ENCODE data around the gene RBM45. TPM values are rescaled to one million over a fixed set of nuclear protein-coding genes. Genes with fewer than 3 reads are reported as not detected.
"Not testable (repeated sequence)": the region's sequence is repeated elsewhere in the genome, so short reads cannot be mapped to it uniquely, and the experiment has no call there.

The RBM45 gene
- polyA plus RNA-seq, 1 donor (not counting 4 experiments of a cell fraction or from before 2014, with no cell fraction given), result 19.1 TPM

DNA sequence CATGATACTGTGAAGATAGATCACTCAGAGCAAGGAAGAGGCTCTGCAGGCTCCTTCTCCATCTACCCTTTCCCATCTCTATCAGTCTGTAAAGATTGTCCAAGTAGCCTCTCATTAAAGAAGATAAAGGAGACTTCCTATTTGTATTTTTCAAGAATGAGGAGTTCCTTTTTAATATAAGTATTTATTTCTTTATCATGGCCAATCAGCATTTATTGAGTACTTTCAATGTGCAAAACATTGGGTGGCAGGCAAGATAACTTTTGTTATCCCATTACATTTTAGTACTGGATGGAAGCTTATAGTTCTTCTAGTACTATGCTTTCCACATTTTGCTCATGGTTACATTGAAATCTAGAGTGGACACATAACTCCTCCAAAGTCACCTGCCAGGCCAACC is 36.1 kb upstream of the RBM45 start:
- dilution Hi-C loops (cut with MboI; ENCODE audit: extremely low pct_ligation_motif_present, low sequenced_read_pairs), result no loop called here
- Histone ChIP-seq H3K79me2 (ENCODE audit: control insufficient read depth, insufficient read depth, low read length) (no peaks in the 10 kb centered on the region), H3K9me3 (ENCODE audit: control insufficient read depth, low read depth, low read length) (no peaks in the 10 kb centered on the region), H3K27ac (ENCODE audit: control insufficient read depth, insufficient read depth, low read length) (no peak overlapping the region), H3K4me1 (ENCODE audit: control insufficient read depth, extremely low read depth, insufficient read depth, low read length) (peaks cover 22% of the 10 kb centered on the region), H3K4me2 (ENCODE audit: control insufficient read depth, extremely low read depth, insufficient read depth, low read depth, low read length) (no peak overlapping the region), H3K9me1 (ENCODE audit: control insufficient read depth, extremely low read depth, insufficient read depth, low read length) (no peaks in the 10 kb centered on the region), H3K9ac (ENCODE audit: control insufficient read depth, extremely low read depth, insufficient read depth, low read length) (no peak overlapping the region), H4K20me1 (ENCODE audit: control insufficient read depth, extremely low read depth, insufficient read depth, low read length) (no peaks in the 10 kb centered on the region), H2AFZ (ENCODE audit: control insufficient read depth, low read length) (no peak overlapping the region), H3K36me3 (ENCODE audit: control insufficient read depth in 2 of 2, extremely low read depth in 1 of 2, insufficient read depth in 2 of 2, low read length in 2 of 2) (no peaks in the 10 kb centered on the region), H3K4me3 (ENCODE audit: control insufficient read depth in 2 of 3, extremely low read depth in 1 of 3, insufficient read depth in 2 of 3, low read depth in 1 of 3, low read length in 3 of 3) (no peak overlapping the region), H3K27me3 (ENCODE audit: control insufficient read depth, extremely low read depth, insufficient read depth, low read length) (no peaks in the 10 kb centered on the region)
- FAIRE-seq (no peak), DNase-seq (ENCODE audit: low read depth, low spot score) (no peak)
- TF ChIP-seq EZH2 (IDR thresholded peaks at IDR 0.05; ENCODE audit: low read length), result no peak
- TF ChIP-seq, protein P1, sequence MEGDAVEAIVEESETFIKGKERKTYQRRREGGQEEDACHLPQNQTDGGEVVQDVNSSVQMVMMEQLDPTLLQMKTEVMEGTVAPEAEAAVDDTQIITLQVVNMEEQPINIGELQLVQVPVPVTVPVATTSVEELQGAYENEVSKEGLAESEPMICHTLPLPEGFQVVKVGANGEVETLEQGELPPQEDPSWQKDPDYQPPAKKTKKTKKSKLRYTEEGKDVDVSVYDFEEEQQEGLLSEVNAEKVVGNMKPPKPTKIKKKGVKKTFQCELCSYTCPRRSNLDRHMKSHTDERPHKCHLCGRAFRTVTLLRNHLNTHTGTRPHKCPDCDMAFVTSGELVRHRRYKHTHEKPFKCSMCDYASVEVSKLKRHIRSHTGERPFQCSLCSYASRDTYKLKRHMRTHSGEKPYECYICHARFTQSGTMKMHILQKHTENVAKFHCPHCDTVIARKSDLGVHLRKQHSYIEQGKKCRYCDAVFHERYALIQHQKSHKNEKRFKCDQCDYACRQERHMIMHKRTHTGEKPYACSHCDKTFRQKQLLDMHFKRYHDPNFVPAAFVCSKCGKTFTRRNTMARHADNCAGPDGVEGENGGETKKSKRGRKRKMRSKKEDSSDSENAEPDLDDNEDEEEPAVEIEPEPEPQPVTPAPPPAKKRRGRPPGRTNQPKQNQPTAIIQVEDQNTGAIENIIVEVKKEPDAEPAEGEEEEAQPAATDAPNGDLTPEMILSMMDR (optimal IDR thresholded peaks at IDR 0.05 in 1 of 3, IDR thresholded peaks at IDR 0.05 in 1 of 3, conservative IDR thresholded peaks at IDR 0.05 in 1 of 3; ENCODE audit: extremely low read depth in 1 of 3, insufficient read depth in 2 of 3, low read length in 3 of 3), result no peak

DNA sequence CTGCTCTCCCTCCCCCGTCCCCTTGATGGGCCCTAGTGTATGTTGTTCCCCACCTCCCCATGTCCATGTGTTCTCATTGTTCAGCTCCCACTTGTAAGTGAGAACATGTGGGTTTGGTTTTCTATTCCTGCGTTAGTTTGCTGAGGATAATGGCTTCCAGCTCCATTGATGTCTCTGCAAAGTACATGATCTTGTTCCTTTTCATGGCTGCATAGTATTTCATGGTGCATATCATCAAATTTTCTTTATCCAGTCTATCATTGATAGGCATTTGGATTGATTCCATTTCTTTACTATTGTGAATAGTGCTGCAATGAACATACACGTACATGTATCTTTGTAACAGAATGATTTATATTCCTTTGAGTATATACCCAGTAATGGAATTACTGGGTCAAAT is 33.0 kb upstream of the RBM45 start:
- H3K4me2 ChIP-seq (ENCODE audit: control insufficient read depth, extremely low read depth, insufficient read depth, low read depth, low read length); H3K9me1 ChIP-seq (ENCODE audit: control insufficient read depth, extremely low read depth, insufficient read depth, low read length); H3K4me3 ChIP-seq (ENCODE audit: control insufficient read depth in 2 of 3, extremely low read depth in 1 of 3, insufficient read depth in 2 of 3, low read depth in 1 of 3, low read length in 3 of 3); H2AFZ ChIP-seq (ENCODE audit: control insufficient read depth, low read length); H3K9me3 ChIP-seq (ENCODE audit: control insufficient read depth, low read depth, low read length); FAIRE-seq; H3K27me3 ChIP-seq (ENCODE audit: control insufficient read depth, extremely low read depth, insufficient read depth, low read length); H3K36me3 ChIP-seq (ENCODE audit: control insufficient read depth in 2 of 2, extremely low read depth in 1 of 2, insufficient read depth in 2 of 2, low read length in 2 of 2); DNase-seq (ENCODE audit: low read depth, low spot score); dilution Hi-C loops (cut with MboI; ENCODE audit: extremely low pct_ligation_motif_present, low sequenced_read_pairs); H3K79me2 ChIP-seq (ENCODE audit: control insufficient read depth, insufficient read depth, low read length); H3K4me1 ChIP-seq (ENCODE audit: control insufficient read depth, extremely low read depth, insufficient read depth, low read length); H3K9ac ChIP-seq (ENCODE audit: control insufficient read depth, extremely low read depth, insufficient read depth, low read length); H3K27ac ChIP-seq (ENCODE audit: control insufficient read depth, insufficient read depth, low read length); H4K20me1 ChIP-seq (ENCODE audit: control insufficient read depth, extremely low read depth, insufficient read depth, low read length): not testable (repeated sequence)

GRCh38 chr2:178082408-178083045 is 29.7 kb upstream of the RBM45 start:
- Histone ChIP-seq H2AFZ (ENCODE audit: control insufficient read depth, low read length) (no peak overlapping the region), H3K36me3 (ENCODE audit: control insufficient read depth in 2 of 2, extremely low read depth in 1 of 2, insufficient read depth in 2 of 2, low read length in 2 of 2) (no peaks in the 10 kb centered on the region), H3K4me3 (ENCODE audit: control insufficient read depth in 2 of 3, extremely low read depth in 1 of 3, insufficient read depth in 2 of 3, low read depth in 1 of 3, low read length in 3 of 3) (no peak overlapping the region), H3K9ac (ENCODE audit: control insufficient read depth, extremely low read depth, insufficient read depth, low read length) (no peak overlapping the region), H3K79me2 (ENCODE audit: control insufficient read depth, insufficient read depth, low read length) (no peaks in the 10 kb centered on the region), H3K4me2 (ENCODE audit: control insufficient read depth, extremely low read depth, insufficient read depth, low read depth, low read length) (no peak overlapping the region), H3K4me1 (ENCODE audit: control insufficient read depth, extremely low read depth, insufficient read depth, low read length) (no peaks in the 10 kb centered on the region), H3K9me3 (ENCODE audit: control insufficient read depth, low read depth, low read length) (no peaks in the 10 kb centered on the region), H3K27me3 (ENCODE audit: control insufficient read depth, extremely low read depth, insufficient read depth, low read length) (no peaks in the 10 kb centered on the region), H4K20me1 (ENCODE audit: control insufficient read depth, extremely low read depth, insufficient read depth, low read length) (no peaks in the 10 kb centered on the region), H3K9me1 (ENCODE audit: control insufficient read depth, extremely low read depth, insufficient read depth, low read length) (no peaks in the 10 kb centered on the region), H3K27ac (ENCODE audit: control insufficient read depth, insufficient read depth, low read length) (no peak overlapping the region)
- TF ChIP-seq EZH2 (IDR thresholded peaks at IDR 0.05; ENCODE audit: low read length), result no peak
- TF ChIP-seq, protein P1 (optimal IDR thresholded peaks at IDR 0.05 in 1 of 3, IDR thresholded peaks at IDR 0.05 in 1 of 3, conservative IDR thresholded peaks at IDR 0.05 in 1 of 3; ENCODE audit: extremely low read depth in 1 of 3, insufficient read depth in 2 of 3, low read length in 3 of 3), result no peak
- FAIRE-seq, result no peak
- dilution Hi-C loops (cut with MboI; ENCODE audit: extremely low pct_ligation_motif_present, low sequenced_read_pairs), result no loop called here
- no peak for DNase-seq (ENCODE audit: low read depth, low spot score)
